B cell (primary cell): ENCODE results near the gene BMERB1. TPM values are rescaled to one million over a fixed set of nuclear protein-coding genes. Genes with fewer than 3 reads are reported as not detected.

ENCODE experiments used
- ATAC-seq: fragments of 200-7000 bp; cut with Tn5 transposase; one replicate; pipeline ENCODE4 v1.10.0; 2021; ENCODE audit warnings: low read depth, mild to moderate bottlenecking, moderate number of reproducible peaks, moderate library complexity
- CTCF ChIA-PET: fragments of 350-600 bp; sonication (Branson Sonifier 250); formaldehyde crosslinking; loops from one replicate; lab custom pipeline; 2021; ENCODE audit warnings: antibody characterized with exemption, inconsistent platforms; lab: Charles Lee
- POLR2A ChIA-PET: fragments of 350-600 bp; sonication (Branson Sonifier 250); formaldehyde crosslinking; loops from one replicate; lab custom pipeline; 2021; ENCODE audit warnings: antibody characterized with exemption; lab: Charles Lee
- DNase-seq: peaks from one replicate; pipeline ENCODE4 v3.0.0; 2013
- H2AFZ ChIP-seq: 2 replicates; pipeline ENCODE4 v1.6.1; 2012; ENCODE audit warnings: mild to moderate bottlenecking, low read depth, low read length; ENCODE audit not compliant: insufficient read depth, poor library complexity, severe bottlenecking
- H3K27ac ChIP-seq, 2 donors: 1 replicate in 1 of 2; 2 replicates in 1 of 2; pipeline ENCODE4 v1.5.1; 2012 to 2013; ENCODE audit warnings: low read length in 2 of 2, mild to moderate bottlenecking in 2 of 2, moderate library complexity in 1 of 2
- H3K27me3 ChIP-seq, 4 experiments: fragments of 200-600 bp in 1 of 4; sonication (generic) in 1 of 4; replicated peaks in 1 of 4; 1 replicate in 2 of 4; 2 replicates in 2 of 4; pipeline versions ENCODE4 v1.6.1 to v1.7.0; 2013 to 2016; ENCODE audit warnings: low read length in 3 of 4, mild to moderate bottlenecking in 2 of 4, mixed read lengths in 1 of 4, moderate library complexity in 1 of 4; ENCODE audit not compliant: insufficient read depth in 4 of 4, control insufficient read depth in 3 of 4; ENCODE audit errors: control extremely low read depth in 1 of 4
- H3K36me3 ChIP-seq, 2 experiments: replicated peaks in 1 of 2; 1 replicate in 1 of 2; 2 replicates in 1 of 2; pipeline versions ENCODE4 v1.6.1 to v1.7.1; 2013; ENCODE audit warnings: low read length in 1 of 2; ENCODE audit not compliant: insufficient read depth in 2 of 2, control insufficient read depth in 1 of 2; ENCODE audit errors: control extremely low read depth in 1 of 2, extremely low read depth in 1 of 2
- H3K4me1 ChIP-seq, 2 donors: fragments of 200-600 bp in 1 of 2; sonication (generic) in 1 of 2; 1 replicate in 1 of 2; 2 replicates in 1 of 2; pipeline versions ENCODE4 v1.5.1 to v1.6.1; 2013 to 2017; ENCODE audit warnings: low read length in 2 of 2; ENCODE audit not compliant: control insufficient read depth in 2 of 2, insufficient read depth in 2 of 2
- H3K4me2 ChIP-seq: replicated peaks from 2 replicates; pipeline ENCODE3; 2012; ENCODE audit warnings: mild to moderate bottlenecking, low read depth, low read length; ENCODE audit not compliant: poor library complexity, severe bottlenecking
- H3K4me3 ChIP-seq, 5 experiments: fragments of 200-600 bp in 1 of 5; sonication (generic) in 1 of 5; 1 replicate in 3 of 5; 2 replicates in 2 of 5; pipeline versions ENCODE4 v1.5.1 to v1.7.0; 2011 to 2016; ENCODE audit warnings: low read length in 4 of 5, mild to moderate bottlenecking in 4 of 5, low read depth in 2 of 5, control low read depth in 1 of 5, moderate library complexity in 1 of 5; ENCODE audit not compliant: insufficient read depth in 1 of 5; ENCODE audit errors: control extremely low read depth in 1 of 5, extremely low read depth in 1 of 5
- H3K79me2 ChIP-seq: fragments of 200-600 bp; sonication (generic); one replicate; pipeline ENCODE4 v1.6.0; 2016; ENCODE audit warnings: low read length; ENCODE audit not compliant: control insufficient read depth, insufficient read depth
- H3K9ac ChIP-seq: fragments of 200-600 bp; sonication (generic); 2 replicates; pipeline ENCODE4 v1.6.1; 2017; ENCODE audit warnings: mild to moderate bottlenecking, low read length, moderate library complexity
- H3K9me3 ChIP-seq, 3 donors: one replicate each; pipeline versions ENCODE4 v1.6.1 to v1.7.1; 2013; ENCODE audit warnings: low read length in 2 of 3; ENCODE audit not compliant: control insufficient read depth in 2 of 3, insufficient read depth in 1 of 3; ENCODE audit errors: control extremely low read depth in 1 of 3
- H4K20me1 ChIP-seq: 2 replicates; pipeline ENCODE4 v1.6.0; 2012; ENCODE audit warnings: mild to moderate bottlenecking, low read length; ENCODE audit not compliant: insufficient read depth, control insufficient read depth, poor library complexity, severe bottlenecking
- H3K27ac Mint-ChIP-seq: one replicate; pipeline ENCODE4 v1.8.0; 2021; ENCODE audit warnings: mixed read lengths
- H3K27me3 Mint-ChIP-seq: one replicate; pipeline ENCODE4 v1.8.0; 2021; ENCODE audit warnings: mixed read lengths
- H3K4me1 Mint-ChIP-seq: one replicate; pipeline ENCODE4 v1.8.0; 2021; ENCODE audit warnings: mixed read lengths
- H3K4me3 Mint-ChIP-seq: one replicate; pipeline ENCODE4 v1.8.0; 2021; ENCODE audit warnings: mixed read lengths
- H3K9me3 Mint-ChIP-seq: one replicate; pipeline ENCODE4 v1.8.0; 2022; ENCODE audit warnings: mixed read lengths; ENCODE audit not compliant: insufficient read depth
- EZH2 ChIP-seq: IDR thresholded peaks from 2 replicates; pipeline ENCODE4 v1.6.1; 2012; ENCODE audit warnings: borderline replicate concordance, low read depth, mild to moderate bottlenecking, moderate library complexity, low read length; ENCODE audit not compliant: insufficient read depth, poor library complexity, severe bottlenecking
- WGBS: methylation state at CpG from one replicate; pipeline ENCODE4 v1.1.5; 2013; ENCODE audit warnings: missing lambda C conversion rate; ENCODE audit not compliant: insufficient coverage; 5-methylcytosine and 5-hydroxymethylcytosine counted together
- intact Hi-C: fragments of 100-400 bp; cut with micrococcal nuclease; formaldehyde crosslinking; loops from one replicate; pipeline ENCODE4 v1.10.0; 2022
- polyA plus RNA-seq: library from polyadenylated mRNA; depleted of rRNA; stranded (reverse); fragments of >200 nt; gene quantifications from 2 replicates; pipeline ENCODE4 v1.2.3, GENCODE V29; 2012
- total RNA-seq, 2 donors: library from RNA; stranded (reverse); fragments of 120-200 nt in 1 of 2; gene quantifications; 1 replicate in 1 of 2; 2 replicates in 1 of 2; pipeline versions ENCODE4 v1.2.3 to v1.2.4, GENCODE V29; 2013 to 2022
- TF ChIP-seq, protein P1 (sequence below): fragments of 200-600 bp; IDR thresholded peaks from one replicate; pipeline ENCODE4 v1.8.0; 2022; ENCODE audit warnings: antibody characterized with exemption, mild to moderate bottlenecking

The BMERB1 gene
- total and polyA plus RNA-seq, 2 donors (not counting 1 experiment from before 2014, with no cell fraction given) = 2.2 to 11.2 TPM

DNA sequence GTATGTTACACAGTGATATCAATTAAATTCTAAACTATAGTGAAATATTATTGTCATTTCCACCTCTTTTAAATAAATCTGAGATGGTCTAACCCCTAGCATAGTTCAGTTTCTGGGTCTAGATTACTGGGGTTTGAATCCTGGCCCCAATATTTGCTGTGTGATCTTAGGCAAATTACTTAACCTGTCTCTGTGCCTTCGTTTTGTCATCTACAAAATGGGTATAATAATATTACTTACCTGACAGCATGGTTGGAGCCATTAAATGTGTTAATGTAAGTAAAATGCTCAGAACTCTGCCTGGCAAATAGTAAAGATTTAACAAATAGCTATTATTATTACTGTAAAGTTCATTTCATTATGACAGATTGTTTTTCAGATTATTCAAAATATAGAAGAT is 52.3 kb downstream of the BMERB1 start:
- no peak overlapping the region for H3K4me2 ChIP-seq
- H3K79me2 ChIP-seq = no peaks in the 10 kb centered on the region
- H3K36me3 ChIP-seq = no peaks in the 10 kb centered on the region
- H3K4me3 ChIP-seq = no peak overlapping the region
- H3K9me3 ChIP-seq = no peaks in the 10 kb centered on the region
- no peak overlapping the region for H3K27ac ChIP-seq
- ChIA-PET POLR2A (no interaction called here), CTCF (no interaction called here)
- ATAC-seq = no peak
- Mint-ChIP-seq H3K27ac (no peak overlapping the region), H3K27me3 (no peaks in the 10 kb centered on the region), H3K4me1 (peaks cover 12% of the 10 kb centered on the region), H3K9me3 (no peaks in the 10 kb centered on the region), H3K4me3 (no peak overlapping the region)
- H3K9ac ChIP-seq = no peak overlapping the region
- H4K20me1 ChIP-seq = no peaks in the 10 kb centered on the region
- no CpG with 5 or more reads among the region's 1 CpG for WGBS
- H2AFZ ChIP-seq = no peak overlapping the region
- intact Hi-C loops = no loop called here
- no peaks in the 10 kb centered on the region for H3K27me3 ChIP-seq
- TF ChIP-seq EZH2 = no peak
- TF ChIP-seq, protein P1, sequence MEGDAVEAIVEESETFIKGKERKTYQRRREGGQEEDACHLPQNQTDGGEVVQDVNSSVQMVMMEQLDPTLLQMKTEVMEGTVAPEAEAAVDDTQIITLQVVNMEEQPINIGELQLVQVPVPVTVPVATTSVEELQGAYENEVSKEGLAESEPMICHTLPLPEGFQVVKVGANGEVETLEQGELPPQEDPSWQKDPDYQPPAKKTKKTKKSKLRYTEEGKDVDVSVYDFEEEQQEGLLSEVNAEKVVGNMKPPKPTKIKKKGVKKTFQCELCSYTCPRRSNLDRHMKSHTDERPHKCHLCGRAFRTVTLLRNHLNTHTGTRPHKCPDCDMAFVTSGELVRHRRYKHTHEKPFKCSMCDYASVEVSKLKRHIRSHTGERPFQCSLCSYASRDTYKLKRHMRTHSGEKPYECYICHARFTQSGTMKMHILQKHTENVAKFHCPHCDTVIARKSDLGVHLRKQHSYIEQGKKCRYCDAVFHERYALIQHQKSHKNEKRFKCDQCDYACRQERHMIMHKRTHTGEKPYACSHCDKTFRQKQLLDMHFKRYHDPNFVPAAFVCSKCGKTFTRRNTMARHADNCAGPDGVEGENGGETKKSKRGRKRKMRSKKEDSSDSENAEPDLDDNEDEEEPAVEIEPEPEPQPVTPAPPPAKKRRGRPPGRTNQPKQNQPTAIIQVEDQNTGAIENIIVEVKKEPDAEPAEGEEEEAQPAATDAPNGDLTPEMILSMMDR = no peak
- H3K4me1 ChIP-seq = peaks cover 7% of the 10 kb centered on the region in 2 donors
- DNase-seq = no peak

DNA sequence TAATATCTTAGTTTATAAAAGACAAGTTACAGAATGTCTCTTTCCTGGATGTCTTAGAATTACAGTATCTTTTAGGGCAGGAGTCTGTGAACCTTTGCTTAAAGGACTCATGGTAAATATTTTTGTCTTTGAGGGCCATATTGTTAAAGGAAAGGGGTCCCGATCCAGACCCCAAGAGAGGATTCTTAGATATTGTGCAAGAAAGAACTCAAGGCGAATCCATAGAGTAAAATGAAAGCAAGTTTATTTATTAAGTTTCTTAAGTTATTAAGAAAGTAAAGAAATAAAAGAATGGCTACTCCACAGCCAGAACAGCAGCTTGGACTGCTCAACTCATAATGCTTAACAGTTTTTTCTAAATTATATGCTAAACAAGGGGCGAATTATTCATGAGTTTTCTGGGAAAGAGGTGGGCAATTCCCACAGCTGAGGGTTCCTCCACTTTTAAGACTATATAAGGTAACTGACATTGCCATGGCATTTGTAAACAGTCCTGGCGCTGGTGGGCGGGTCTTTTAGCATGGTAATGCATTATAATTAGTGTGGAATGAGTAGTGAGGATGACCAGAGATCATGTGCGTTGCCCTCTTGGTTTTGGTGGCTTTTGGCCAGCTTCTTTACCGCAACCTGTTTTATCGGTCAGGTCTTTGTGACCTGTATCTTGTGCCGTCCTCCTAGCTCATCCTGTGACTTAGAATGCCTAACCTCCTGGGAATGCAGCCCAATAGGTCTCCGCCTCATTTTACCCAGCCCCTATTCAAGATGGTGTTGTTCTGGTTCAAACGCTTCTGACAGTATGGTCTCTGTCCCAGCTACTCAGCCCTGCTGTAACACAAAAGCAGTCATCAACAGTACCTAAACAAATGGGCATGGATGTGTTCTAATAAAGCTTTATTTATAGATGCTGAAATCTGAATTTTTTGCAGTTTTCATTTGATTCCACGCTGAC is 53.2 kb downstream of the BMERB1 start:
- Histone ChIP-seq H3K27ac (no peak overlapping the region), H3K9me3 (peaks cover 0 to 2% (median 0%) of the 10 kb centered on the region in 3 donors), H3K27me3 (no peaks in the 10 kb centered on the region), H2AFZ (no peak overlapping the region), H3K4me3 (no peak overlapping the region), H4K20me1 (no peaks in the 10 kb centered on the region), H3K79me2 (no peaks in the 10 kb centered on the region), H3K36me3 (no peaks in the 10 kb centered on the region), H3K4me1 (peaks cover 7 to 12% of the 10 kb centered on the region in 2 donors), H3K9ac (no peak overlapping the region), H3K4me2 (no peak overlapping the region)
- ChIA-PET POLR2A (interaction anchor here (0.6 kb wide), 1 partner anchor 29 kb away, joined by 8 read pairs; no protein-coding TSS in a partner anchor), CTCF (no interaction called here)
- Mint-ChIP-seq H3K27me3 (no peaks in the 10 kb centered on the region), H3K4me1 (peaks cover 18% of the 10 kb centered on the region), H3K27ac (no peak overlapping the region), H3K9me3 (no peaks in the 10 kb centered on the region), H3K4me3 (no peak overlapping the region)
- no peak for TF ChIP-seq EZH2
- TF ChIP-seq, protein P1 = no peak
- no peak for ATAC-seq
- WGBS = 95% methylated on average over 6 of the region's 12 CpGs
- intact Hi-C loops = no loop called here
- no peak for DNase-seq
